Stimulated activated CD8-positive, alpha-beta memory T cell treated with anti-CD3 and anti-CD28 coated beads, Interleukin-7, amount 100 ng/mL, for 24 hours (primary cell): ENCODE results near the gene STK31.
"Not testable (repeated sequence)": the region's sequence is repeated elsewhere in the genome, so short reads cannot be mapped to it uniquely, and the experiment has no call there.

Source experiments
- DNase-seq: peaks from one replicate; pipeline ENCODE4 v3.0.0-alpha.2; 2020; ENCODE audit warnings: low read depth

STK31 gene

DNA sequence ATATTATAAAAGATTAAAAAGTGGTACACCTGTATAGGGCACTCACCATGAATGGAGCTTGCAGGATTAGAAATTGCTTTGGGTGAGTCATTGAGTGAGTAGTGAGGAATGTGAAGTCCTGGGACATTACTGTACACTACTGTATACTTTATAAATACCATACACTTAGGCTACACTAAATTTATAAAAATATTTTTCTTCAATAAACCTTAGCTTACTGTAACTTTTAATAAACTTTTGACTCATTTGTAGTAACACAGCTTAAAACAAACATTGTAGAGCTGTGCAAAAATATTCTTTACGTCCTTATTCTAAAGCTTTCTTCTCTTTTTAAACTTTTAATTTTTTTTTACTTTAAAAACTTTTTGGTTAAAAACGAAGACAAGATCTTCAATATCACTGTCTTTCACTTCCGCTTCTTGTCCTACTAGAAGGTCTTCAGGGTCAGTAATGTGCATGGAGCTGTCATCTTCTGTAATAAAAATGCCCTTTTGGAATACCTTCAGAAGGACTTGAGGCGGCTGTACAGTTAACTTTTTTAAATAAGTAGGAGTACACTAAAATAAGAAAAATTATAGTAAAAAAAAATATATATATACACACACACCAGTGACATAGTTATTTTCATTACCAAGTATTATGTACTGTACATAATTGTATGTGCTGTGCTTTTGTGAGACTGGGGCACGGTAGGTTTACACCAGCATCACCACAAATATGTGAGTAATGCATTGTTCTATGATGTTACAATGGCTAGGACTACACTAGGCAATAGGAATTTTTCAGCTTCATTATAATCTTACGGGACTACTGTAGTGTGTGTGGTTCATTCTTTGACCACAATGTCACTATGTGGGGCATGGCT lies 3.5 kb downstream of the STK31 start:
- DNase-seq = no peak

DNA sequence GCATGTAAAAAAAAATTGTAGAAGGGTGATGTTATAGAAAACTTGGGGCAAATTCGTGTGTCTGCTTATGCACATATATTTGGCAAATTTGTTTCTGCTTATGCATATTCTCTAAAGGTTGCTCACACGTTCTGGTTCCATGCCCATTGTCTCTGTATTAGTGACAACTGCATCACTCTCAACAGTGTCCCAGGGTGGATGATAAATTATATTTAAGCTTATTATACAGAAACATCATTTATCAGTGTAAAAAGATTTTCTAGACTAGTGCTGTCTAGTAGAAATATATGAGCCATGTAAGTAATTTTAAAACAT lies 4.1 kb downstream of the STK31 start:
- no peak for DNase-seq

DNA sequence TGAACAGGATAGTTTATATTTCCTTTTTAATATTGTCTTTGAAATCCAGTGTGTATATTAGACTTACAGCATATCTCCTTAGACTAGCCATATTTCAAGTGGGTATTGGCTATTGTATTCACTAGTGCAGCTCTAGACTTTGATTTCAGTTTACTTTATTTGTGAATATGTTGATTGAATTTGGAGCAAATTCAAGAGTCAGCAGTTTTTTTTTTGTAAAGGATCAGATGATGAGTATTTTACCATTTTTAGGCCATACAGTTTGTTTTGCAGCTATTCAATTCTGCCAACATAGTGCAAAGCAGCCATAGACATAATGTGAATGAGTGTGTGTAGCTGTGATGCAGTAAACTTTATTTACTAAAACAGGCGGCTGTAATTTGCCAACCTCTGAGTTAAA lies 4.6 kb downstream of the STK31 start:
- no peak for DNase-seq

DNA sequence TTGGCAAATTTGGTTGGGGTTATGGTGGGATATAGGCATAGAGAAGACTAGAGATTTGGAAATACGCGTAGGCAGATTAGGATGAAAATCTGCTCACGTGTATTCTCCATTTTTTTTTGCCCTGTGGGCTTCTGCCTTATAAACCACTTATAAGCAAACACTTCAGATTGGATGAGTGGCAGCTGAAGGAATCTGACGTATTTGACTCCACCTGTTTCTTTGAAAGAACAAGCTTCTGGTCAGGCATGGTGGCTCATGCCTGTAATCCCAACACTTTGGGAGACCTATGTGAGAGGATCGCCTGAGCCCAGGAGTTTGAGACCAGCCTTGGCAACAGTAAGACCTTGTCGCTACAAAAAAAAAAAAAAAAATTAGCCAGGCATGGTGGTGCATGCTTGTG lies 5.1 kb downstream of the STK31 start:
- DNase-seq = no peak

DNA sequence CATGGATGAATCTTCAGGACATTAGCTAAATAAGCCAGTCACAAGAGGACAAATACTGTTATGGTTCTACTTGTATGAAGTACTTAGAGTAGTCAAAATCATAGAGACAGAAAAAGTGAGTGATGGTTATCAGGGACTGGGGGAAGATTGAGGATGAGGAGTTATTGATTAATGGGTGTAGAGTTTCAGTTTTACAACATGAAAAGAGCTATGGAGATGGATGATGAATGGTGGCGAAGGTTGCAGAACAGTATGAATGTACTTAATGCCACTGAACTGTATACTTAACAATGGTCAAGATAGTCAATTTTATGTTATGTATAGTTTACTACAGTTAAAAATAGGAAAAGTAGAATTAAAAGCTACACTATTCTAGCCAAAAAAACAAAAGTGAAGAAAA lies 7.8 kb downstream of the STK31 start:
- DNase-seq = no peak

DNA sequence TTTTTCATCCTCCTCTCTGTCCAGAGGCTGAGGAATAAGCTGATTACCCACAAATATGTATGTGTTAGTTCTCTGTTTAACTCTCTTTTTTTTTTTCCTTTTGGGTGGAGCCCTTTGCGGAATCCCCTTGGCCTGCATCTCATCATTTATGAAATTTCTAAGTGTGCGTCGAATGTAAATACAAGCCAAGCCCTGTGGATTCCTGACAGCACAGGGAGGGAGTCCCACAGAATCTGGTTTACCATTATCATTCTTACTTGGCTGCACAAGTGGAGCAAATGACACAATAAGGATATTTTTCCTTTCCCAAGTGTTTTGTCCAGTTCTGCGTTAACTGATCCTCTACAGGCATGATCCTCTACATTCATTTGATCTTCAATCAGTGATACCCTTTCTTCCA lies 11.4 kb downstream of the STK31 start:
- no peak for DNase-seq

DNA sequence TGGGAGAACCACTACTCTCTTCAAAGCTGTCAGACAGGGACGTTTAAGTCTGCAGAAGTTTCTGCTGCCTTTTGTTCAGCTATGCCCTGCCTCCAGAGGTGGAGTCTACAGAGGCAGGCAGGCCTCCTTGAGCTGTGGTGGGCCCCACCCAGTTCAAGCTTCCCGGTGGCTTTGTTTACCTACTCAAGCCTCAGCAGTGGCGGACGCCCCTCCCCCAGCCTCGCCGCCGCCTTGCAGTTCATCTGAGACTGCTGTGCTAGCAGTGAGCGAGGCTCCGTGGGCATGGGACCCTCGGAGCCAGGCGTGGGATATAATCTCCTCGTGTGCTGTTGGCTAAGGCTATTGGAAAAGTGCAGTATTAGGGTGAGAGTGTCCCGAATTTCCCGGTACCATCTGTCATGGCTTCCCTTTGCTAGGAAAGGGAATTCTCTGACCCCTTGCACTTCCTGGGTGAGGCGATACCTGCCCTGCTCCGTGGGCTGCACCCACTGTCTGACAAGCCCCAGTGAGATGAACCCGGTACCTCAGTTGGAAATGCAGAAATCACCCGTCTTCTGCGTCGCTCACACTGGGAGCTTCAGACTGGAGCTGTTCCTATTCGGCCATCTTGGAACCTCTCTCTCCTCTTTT lies 12.7 kb downstream of the STK31 start:
- not testable (repeated sequence) for DNase-seq

DNA sequence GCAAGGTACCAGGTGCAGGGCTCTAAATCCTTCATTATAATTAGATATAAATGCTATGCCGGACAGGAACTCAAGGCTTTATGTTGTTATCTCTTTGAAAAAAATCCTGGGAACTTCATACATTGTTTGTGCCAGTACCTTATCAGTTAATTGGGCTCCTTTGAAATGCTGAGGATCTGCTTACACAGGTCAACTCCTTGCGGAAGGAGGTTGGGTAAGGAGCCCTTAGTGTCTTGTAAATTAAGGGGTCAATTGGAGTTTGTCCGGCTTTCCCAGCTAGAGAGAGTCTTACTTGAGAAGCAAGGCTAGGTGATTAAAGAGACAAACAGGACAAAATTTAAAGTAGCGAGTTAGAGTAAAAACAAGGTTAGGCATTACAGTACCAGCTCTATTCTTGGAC lies 14.1 kb downstream of the STK31 start:
- DNase-seq = not testable (repeated sequence)

DNA sequence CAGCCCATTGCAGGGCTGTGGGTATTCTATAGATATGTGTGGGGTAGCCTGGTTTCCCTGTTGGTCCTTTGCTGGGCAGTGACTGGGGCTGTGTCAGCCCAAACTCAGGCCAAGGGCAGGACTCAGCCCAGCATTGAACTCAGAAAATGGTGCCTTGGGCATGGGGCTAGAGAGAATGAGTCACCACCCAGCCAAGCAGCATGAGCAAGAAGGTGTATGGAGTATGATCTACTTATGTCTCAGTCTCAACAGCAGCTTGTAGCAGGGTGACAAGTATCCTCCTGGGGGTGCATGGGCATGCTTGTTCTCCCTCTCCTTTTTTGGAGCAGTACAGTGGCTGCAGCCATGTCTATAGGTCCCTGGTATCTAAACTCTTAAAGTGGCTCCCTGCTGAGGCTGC lies 32.0 kb downstream of the STK31 start:
- DNase-seq = no peak

DNA sequence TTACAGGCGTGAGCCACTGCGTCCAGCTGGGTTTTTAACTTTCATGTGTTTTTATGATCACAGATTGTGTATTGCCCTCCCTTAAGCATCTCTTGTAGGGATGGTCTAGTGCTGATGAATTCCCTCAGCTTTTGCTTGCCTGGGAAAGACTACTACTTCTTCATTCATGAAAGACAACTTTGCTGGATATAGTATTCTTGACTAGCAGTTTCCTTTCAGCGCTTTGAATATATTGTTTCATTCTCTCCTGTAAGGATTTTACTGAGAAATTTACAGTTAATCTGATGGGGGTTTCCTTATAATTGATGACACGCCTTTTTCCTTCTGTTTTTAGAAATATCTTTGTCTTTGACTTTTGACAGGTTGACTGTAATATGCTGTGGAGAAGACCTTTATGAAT lies 33.2 kb downstream of the STK31 start:
- DNase-seq = no peak

DNA sequence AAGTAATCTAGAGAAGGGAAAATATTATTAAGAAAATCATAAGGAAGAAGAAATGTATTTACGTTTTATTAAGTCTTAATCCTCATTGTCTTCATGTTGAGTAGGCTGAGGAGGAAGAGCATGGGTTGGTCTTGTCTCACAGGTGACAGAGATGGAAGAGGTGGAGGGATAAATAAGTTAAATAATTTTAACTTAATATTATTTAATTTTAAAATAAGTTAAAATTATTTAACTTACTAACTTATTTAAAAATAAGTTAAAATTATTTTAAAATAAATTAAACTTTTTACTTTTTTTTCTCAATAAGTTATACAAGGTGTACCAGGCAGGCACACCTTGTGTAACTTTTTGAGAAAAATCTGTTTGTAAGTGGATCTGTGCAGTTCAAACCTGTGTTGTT lies 36.6 kb downstream of the STK31 start:
- no peak for DNase-seq

DNA sequence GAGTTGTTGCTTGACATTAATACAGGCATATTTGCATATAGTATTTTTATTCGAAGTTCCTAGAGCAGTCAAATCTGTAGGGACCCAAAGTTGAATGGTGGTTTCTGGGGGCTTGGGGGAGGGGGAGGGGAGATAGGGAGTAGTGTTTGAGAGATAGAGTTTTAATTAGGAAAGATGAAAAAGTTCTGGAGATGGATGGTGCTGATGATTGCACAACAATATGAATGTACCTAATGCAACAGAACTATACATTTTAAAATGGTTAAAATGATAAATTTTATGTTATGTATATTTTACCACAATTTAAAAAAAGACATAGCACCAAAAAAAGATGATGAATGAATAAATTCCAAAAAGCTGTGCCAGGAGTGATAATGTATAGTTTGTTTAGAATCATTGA lies 41.8 kb downstream of the STK31 start:
- no peak for DNase-seq

DNA sequence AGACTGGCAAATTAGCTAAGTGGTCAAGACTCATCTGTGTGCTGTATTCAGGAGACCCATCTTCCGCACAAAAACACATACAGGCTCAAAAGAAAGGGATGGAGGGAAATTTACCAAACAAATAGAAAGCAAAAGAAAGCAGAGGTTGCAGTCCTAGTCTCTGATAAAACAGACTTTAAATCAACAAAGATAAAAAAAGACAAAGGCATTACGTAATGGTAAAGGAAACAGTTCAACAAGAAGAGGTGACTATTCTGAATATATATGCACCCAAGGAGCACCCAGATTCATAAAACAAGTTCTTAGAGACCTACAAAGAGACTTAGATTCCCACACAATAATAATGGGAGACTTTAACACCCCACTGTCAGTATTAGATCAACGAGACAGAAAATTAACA lies 48.8 kb downstream of the STK31 start:
- DNase-seq = not testable (repeated sequence)

DNA sequence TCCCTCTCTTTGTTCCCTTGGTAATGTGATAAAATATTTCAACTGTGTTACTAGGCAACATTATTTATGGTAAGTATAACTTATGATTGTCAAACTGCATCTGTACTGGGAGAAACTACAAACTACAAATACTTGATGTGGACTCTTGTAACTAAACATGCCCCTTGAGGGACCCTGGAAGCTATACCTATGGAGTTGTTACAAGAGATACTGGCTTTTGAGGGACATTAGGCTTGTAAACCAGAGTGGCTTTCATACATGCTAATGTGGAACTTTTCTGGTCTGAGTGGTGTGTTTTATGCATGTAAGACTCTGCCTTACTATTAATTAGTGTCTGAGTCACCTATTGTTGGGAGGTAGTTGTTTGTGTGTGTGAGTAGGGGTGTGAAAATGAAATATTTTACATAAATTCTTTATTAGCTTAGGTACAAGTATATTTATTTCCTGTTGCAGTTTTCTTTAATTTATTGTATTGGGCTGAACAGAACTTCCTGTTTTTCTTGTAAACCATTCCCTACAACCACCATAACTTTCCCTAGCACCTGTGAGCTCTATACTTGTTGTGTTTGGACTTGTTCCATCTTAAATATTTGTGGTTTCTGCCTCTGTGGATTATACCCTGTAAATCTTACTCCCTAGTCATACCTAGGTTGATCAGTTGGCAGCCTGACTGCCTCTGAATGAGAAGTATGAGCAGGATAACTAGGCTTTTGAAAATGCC lies 49.8 kb downstream of the STK31 start:
- no peak for DNase-seq

DNA sequence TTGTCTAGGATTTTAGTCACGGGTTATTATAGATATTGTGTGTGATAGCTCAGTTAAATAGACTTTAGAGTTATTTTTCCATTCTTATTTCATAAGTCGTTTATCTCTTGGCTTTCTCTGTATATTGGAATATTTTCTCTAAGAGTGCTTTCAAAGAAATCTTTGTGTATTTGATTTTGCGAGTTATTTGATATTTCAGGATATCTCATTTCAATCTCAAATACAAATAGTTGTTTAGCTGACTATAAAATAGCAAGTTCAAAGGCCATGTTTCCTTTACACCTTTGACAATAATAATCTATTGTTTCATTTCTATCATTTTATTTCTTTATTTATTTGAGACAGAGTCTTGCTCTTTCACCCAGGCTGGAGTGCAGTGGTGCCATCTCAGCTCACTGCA lies 55.9 kb downstream of the STK31 start:
- no peak for DNase-seq

DNA sequence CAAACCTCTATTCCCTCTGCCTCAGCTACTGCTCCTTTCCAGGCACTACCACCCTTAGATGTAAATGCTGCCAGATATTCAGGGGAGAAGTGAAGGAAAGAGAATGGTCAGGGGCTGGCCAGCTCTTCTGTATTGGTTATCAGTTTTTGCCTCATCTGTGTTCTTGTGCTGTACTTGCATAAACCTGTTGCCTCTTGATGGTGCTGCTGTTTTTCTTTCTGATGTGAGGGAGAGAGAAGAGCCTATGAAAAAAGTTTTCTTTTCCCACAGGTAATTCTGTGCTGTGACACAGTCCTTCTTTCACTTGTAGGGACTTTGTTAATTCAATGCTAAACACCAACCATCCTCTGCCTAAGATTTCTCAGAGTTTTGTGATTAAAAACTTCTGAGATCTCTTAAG lies 57.5 kb downstream of the STK31 start:
- no peak for DNase-seq

DNA sequence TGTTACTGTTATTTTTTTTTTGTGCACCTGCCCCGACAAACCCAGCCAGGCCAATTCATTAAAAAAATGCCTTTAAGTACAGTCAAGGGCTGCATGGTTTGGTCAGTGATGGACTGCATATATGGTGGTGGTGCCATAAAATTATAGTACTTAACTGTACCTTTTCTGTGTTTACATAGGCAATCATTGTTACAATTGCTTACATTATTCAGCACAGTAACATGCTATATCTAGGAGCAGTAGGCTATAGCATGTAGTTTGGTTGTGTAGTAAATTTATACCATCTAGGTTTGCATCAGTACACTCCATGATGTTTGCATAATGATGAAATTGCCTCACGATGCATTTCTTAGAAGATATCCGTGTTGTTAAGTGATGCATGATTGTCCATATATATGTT lies 58.0 kb downstream of the STK31 start:
- no peak for DNase-seq

DNA sequence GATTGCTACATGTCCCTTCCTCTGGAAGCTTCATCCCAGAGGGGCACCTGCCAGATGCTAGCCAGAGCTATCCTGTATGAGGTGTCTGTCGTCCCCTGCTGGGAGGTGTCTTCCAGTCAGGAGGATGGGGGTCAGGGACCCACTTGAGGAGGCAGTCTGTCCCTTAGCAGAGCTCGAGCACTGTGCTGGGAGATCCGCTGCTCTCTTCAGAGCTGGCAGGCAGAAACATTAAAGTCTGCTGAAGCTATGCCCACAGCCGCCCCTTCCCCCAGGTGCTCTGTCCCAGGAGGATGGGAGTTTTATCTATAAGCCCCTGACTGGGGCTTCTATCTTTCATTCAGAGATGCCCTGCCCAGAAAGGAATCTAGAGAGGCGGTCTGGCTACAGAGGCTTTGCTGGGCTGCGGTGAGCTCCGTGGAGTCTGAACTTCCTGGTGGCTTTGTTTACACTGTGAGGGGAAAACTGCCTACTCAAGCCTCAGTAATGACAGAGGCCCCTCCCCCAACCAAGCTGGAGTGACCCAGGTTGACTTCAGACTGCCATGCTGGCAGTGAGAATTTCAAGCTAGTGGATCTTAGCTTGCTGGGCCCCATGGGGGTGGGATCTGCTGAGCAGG lies 69.3 kb downstream of the STK31 start:
- DNase-seq = not testable (repeated sequence)

DNA sequence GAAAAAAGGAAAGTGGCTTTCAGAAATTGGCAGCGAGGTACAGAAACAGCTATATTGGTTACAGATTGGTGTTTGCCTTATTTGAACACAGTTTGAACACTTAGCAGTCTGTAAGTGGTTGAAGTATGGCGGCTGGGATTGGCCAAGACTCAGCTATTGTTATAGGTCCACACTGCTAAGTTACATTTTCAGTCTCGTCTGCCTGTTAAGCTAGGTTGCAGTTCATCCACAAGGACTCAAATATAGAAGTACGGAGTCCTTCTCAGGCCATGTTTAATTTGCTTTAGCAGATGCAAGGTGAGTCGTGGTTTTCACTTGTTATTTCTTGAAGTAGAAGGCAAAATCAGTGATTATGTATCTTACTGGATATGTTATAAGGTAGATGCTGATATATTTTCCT lies 73.1 kb downstream of the STK31 start:
- DNase-seq = no peak

DNA sequence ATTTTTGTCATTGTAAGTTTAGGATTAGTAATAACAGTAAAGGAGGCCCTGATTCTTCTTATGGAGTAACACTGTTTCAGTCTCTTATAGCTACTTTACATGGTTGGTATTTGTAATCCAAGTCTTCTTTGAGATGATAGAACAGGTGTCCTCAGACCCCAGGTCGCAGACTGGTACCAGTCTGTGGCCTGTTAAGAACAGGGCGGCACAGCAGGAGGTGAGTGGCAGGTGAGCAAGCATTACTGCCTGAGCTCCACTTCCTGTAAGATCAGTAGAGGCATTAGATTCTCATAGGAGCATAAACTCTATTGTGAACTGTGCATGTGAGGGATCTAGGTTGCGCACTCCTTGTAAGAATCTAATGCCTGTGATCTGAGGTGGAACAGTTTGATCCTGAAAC lies 77.3 kb downstream of the STK31 start:
- no peak for DNase-seq

DNA sequence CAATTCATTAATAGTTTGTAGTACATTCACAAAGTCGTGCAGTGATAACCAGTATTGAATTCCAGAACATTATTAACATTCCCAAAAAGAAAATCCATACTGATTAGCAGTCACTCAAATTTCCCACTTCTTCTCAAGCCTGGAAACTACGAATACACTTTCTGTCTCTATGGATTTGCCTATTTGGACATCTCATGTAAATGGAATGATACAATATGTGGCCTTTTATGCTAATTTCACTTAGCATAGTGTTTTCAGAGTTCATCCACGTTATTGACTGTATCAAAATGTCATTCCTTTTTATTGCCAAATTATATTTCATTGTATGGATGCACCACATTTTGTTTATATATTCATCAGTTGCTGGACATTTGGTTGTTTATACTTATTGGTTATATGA lies 78.8 kb downstream of the STK31 start:
- no peak for DNase-seq

DNA sequence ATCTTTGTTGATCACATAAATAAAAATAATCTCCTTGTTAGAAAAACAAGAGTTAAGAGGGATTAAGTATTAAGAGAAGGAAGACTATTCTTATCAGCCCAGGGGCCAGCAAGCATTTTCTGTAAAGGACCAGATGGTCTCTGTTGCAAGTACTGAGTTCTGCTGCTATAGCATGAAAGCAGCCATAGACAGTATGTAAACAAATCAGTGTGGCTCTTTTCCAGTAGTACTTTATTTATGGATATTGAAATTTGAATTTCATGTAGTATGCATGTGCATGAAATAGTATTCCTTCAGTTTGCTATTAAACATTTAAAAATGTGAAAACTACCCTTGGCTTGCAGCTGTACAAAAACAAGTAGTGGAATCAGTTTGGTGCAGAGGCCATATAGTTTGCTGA lies 81.7 kb downstream of the STK31 start:
- DNase-seq = no peak
